Fibroblast of villous mesenchyme (primary cell): Measurements from ENCODE around the gene OR5B12. TPM values are rescaled to one million over a fixed set of nuclear protein-coding genes. Genes with fewer than 3 reads are reported as not detected.

Experiments used
- DNase-seq: peaks from one replicate; pipeline ENCODE4 v3.0.0-alpha.2; 2010; ENCODE audit warnings: low read depth
- H3K4me3 ChIP-seq: 2 replicates; pipeline ENCODE4 v1.5.1; 2011; ENCODE audit warnings: low read depth, mild to moderate bottlenecking, low read length
- total RNA-seq: library from RNA; depleted of rRNA; stranded (reverse); fragments of >200 nt; gene quantifications from 2 replicates; pipeline ENCODE4 v1.2.3, GENCODE V29; 2012
- TF ChIP-seq, protein P1 (sequence below): IDR thresholded peaks from 2 replicates; pipeline ENCODE4 v1.5.1; 2012; ENCODE audit warnings: low read depth, mild to moderate bottlenecking, low read length; ENCODE audit not compliant: insufficient read depth

Gene OR5B12
- total RNA-seq, 1 donor = not detected

DNA sequence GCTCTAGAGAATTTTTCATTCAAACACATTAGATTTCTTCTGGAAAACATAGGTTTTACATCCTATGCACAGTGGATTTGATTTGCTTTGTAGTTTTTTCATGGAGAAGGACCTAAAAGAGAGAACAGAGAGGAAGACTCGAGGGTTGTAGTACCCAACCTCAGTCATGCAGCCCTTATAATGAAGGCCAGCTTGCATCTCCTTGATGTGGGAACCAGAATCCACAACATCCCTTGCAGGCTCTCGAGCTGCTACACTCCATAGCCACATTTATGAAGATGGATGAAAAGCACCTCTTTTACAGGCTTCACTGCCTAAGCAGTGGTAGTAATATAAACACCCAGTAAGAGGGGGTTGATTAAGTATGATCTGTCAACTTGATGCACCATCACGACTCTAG is 9.5 kb upstream of the OR5B12 start:
- DNase-seq = no peak
- no peak overlapping the region for H3K4me3 ChIP-seq
- TF ChIP-seq, protein P1, sequence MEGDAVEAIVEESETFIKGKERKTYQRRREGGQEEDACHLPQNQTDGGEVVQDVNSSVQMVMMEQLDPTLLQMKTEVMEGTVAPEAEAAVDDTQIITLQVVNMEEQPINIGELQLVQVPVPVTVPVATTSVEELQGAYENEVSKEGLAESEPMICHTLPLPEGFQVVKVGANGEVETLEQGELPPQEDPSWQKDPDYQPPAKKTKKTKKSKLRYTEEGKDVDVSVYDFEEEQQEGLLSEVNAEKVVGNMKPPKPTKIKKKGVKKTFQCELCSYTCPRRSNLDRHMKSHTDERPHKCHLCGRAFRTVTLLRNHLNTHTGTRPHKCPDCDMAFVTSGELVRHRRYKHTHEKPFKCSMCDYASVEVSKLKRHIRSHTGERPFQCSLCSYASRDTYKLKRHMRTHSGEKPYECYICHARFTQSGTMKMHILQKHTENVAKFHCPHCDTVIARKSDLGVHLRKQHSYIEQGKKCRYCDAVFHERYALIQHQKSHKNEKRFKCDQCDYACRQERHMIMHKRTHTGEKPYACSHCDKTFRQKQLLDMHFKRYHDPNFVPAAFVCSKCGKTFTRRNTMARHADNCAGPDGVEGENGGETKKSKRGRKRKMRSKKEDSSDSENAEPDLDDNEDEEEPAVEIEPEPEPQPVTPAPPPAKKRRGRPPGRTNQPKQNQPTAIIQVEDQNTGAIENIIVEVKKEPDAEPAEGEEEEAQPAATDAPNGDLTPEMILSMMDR = no peak

DNA sequence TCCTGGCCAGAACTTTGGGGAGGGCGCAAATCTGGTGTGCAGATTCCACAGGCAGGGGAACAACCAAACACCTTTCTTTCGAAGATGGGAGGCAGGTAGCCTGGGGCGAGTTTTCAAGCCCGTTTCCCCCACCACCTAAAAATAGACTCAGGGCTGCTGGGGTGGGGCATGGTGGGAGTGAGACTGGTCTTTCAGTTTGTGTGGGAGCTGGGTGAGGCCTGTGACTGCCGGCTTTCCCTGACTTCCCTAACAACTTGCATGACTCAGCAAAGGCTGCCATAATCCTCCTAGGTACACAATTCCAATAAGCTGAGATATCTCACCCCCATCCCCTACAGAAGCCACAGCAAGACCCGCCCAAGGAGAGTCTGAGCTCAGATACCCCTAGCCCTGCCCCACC is 4.3 kb upstream of the OR5B12 start:
- DNase-seq = no peak
- no peak overlapping the region for H3K4me3 ChIP-seq
- TF ChIP-seq, protein P1 = no peak

DNA sequence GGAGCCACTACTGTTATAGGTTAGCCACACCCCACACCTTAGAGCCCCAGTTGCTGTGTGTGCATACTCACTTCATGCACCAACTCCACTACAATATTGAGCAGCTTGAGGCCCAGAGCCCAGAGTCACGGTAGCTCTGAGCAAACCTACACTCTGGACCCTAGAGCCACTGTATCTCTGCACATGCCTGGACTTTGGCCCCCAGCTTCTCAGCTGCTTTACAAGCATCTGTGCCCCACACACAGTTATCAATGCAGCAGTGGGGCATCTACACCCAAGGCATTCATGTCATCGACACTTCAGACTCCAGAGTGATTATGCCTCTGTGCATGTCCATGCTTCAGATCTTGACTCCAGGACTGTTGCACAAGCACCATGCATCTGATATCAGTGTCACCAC is 2.3 kb upstream of the OR5B12 start:
- no peak overlapping the region for H3K4me3 ChIP-seq
- no peak for DNase-seq
- TF ChIP-seq, protein P1 = no peak

DNA sequence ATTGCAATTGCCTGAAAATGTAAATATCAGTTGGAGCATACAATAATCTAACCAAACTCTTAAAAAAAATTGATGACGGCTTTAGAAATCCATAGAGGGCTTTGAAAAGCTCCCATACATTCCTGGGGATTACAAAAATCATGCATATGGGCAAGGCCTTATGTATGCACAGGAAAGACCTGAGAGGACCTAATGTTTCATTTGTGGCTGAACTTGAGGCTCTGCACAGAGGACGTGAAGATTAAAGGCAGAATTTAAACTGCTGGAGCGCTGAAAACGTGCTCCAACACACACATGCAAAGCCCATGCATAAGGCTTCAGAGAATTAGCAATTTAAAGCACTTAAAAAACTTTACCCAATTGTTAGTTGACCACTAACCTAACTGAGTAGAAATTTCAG is 3.5 kb downstream of the OR5B12 start:
- TF ChIP-seq, protein P1 = no peak
- no peak overlapping the region for H3K4me3 ChIP-seq
- no peak for DNase-seq

DNA sequence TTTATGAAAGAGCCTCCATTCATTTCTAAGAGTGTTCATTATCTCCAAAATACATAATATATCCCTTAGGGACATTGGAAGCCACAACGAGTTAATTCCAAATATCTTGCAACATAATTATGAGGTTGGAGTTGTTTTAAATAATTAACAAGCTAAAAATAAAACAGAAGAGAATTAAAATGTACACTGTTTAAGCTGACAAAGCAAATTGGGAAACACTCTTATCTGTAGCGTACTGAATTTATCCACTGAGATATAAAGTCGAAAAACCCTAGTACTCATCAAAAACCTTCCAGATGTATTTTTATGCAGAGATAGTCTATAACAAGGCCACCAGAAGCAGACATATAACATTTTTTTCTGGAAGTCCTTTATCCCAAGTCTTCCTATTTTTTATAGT is 7.8 kb downstream of the OR5B12 start:
- no peak for DNase-seq
- TF ChIP-seq, protein P1 = no peak
- no peak overlapping the region for H3K4me3 ChIP-seq

DNA sequence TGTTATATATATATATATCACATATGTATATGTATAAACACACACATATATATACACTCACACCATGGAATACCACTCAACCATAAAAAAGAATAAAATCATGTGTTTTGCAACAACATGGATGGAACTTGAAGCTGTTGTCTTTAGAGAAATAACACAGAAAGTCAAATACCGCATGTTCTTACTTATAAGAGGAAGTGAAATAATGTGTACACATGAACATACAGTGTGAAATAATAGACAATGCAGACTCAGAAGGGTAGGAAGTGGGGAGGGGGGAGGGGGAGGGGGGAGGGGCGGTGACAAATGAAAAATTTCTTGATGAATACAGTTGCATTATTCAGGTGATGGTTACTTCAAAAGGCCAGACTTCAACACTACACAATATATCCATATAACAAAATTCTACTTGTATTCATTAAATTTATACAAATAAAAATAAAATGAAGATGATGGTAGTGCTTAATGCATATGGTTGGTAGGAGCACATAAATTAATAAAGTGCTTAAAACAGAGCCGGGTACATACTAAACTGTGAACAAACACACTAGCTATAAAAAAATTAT is 8.3 kb downstream of the OR5B12 start:
- TF ChIP-seq, protein P1 = no peak
- H3K4me3 ChIP-seq = no peak overlapping the region
- no peak for DNase-seq

DNA sequence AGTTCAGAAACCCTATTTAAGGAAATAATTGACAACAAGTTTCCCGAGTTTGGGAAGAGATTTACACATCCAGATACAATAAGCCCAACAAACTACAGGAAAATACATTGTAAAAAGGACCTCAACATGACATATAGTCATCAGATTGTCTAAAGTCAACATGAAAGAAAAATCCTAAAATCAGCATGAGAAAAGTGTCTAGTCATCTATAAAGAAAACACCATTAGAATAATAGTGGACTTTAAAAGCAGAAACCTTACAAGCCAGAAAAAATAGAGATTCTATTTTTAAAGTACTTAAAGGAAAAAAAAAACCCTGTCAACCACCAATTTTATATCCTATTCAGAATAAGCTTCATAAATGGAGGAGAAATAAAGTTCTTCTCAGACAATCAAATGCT is 12.8 kb downstream of the OR5B12 start:
- DNase-seq = no peak

More for the DNA sequence above, 12.8 kb downstream of the OR5B12 start:
- H3K4me3 ChIP-seq = no peak overlapping the region
- TF ChIP-seq, protein P1 = no peak
